Colonic mucosa (tissue), 4 donors: ENCODE results near the gene MAP1LC3B. TPM values are rescaled to one million over a fixed set of nuclear protein-coding genes. Genes with fewer than 3 reads are reported as not detected.
A peak's percentile ranks its signal among the peaks of the same experiment; 100 is the strongest.

Source experiments
- DNase-seq: peaks from one replicate; pipeline ENCODE4 v3.0.0-alpha.2; 2020
- H3K27ac ChIP-seq: fragments of 200-600 bp; one replicate; pipeline ENCODE4 v1.8.0; 2021
- H3K27me3 ChIP-seq: fragments of 200-600 bp; one replicate; pipeline ENCODE4 v1.8.0; 2021
- H3K36me3 ChIP-seq: fragments of 200-600 bp; one replicate; pipeline ENCODE4 v1.8.0; 2021
- H3K4me1 ChIP-seq: fragments of 200-600 bp; one replicate; pipeline ENCODE4 v1.8.0; 2021; ENCODE audit warnings: mild to moderate bottlenecking
- H3K4me3 ChIP-seq: fragments of 200-600 bp; one replicate; pipeline ENCODE4 v1.8.0; 2021
- H3K9ac ChIP-seq, 2 donors: one replicate each; pipeline ENCODE4 v1.7.0; 2013; ENCODE audit warnings: control low read depth in 2 of 2, low read depth in 2 of 2, low read length in 2 of 2
- H3K9me3 ChIP-seq: fragments of 200-600 bp; one replicate; pipeline ENCODE4 v1.8.0; 2021
- CTCF ChIP-seq: fragments of 200-600 bp; IDR thresholded peaks from one replicate; pipeline ENCODE4 v1.8.0; 2022; ENCODE audit warnings: antibody characterized with exemption, mild to moderate bottlenecking
- intact Hi-C: fragments of 100-400 bp; cut with DNase I; formaldehyde crosslinking; loops from one replicate; pipeline ENCODE4 v1.14.1; 2022
- total RNA-seq, 2 donors: library from RNA; stranded (reverse); fragmentation: NEBNext Ultra II Directional in 1 of 2; extraction: Animal tissue kit (Norgen Biotek cat#: 25700) in 1 of 2; gene quantifications; one replicate each; pipeline ENCODE4 v1.2.1, GENCODE V29; 2021
- donor health status: healthy.
- donor health status: DM: no; HTN: no; CAD: no.
- donor health status: DM: no; HTN: no; CAD: no.

MAP1LC3B gene
- total RNA-seq = 10 to 100 TPM; 45.0 to 83.0 TPM

DNA sequence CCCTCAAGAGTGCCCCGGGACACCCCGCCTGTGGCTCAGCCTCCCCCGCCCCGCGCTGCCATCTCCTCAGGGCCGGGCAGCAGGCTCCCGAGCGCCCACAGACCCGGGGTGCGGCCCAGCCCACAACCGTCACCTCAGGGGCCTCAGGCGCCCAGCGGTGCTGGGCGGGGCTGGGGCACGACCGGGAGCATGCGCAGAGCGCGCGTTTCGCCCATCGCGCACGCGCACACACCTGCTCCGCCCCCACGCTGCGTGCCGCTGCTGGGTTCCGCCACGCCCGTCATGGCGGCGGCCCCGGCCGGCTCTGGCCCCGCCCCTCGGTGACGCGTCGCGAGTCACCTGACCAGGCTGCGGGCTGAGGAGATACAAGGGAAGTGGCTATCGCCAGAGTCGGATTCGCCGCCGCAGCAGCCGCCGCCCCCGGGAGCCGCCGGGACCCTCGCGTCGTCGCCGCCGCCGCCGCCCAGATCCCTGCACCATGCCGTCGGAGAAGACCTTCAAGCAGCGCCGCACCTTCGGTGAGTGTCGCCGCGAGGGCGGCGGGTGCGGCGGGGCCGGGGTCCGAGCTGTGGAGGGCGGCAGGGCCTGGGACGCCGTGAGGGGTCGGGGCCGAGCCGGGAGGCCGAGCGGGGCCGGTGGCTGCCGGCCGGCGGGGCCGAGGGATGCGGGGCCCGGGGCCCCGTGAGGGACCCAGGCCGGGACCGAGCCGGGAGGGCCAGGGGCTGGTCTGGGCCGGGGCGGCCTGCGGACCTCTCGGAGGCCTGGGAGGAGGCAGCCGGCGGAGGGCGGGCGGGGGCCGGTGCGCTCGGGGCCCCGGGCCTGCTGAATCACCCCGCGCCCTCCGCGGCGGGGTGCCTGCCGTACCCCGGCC lies at the start of gene MAP1LC3B:
Gene MAP1LC3B, plus strand, starts transcription at position 387 of the 871 bp plus-strand sequence. Its CDS starts 92 bp downstream, at position 479.
- TF ChIP-seq CTCF = no peak
- H3K9me3 ChIP-seq = no peaks in the 10 kb centered on the region
- peak; percentile 96 for DNase-seq
- peak within 1 kb of the TSS; percentile 95 for H3K27ac ChIP-seq
- intact Hi-C loops = loop anchor here (5.0 kb wide), 1 partner anchor 75 kb away; the partner anchor contains the start of gene C16orf95
- peaks cover 15% of the 10 kb centered on the region for H3K4me1 ChIP-seq
- peak within 1 kb of the TSS; percentile 91 to 96 for H3K9ac ChIP-seq
- H3K4me3 ChIP-seq = peak within 1 kb of the TSS; percentile 59
- no peaks in the 10 kb centered on the region for H3K36me3 ChIP-seq
- H3K27me3 ChIP-seq = no peaks in the 10 kb centered on the region

GRCh38 chr16:87342504-87342903 lies 49.6 kb upstream of the MAP1LC3B start:
- no peaks in the 10 kb centered on the region for H3K4me1 ChIP-seq
- peaks cover 6% of the 10 kb centered on the region for H3K36me3 ChIP-seq
- no peak overlapping the region for H3K4me3 ChIP-seq
- TF ChIP-seq CTCF = no peak
- no peak overlapping the region for H3K9ac ChIP-seq
- no peaks in the 10 kb centered on the region for H3K27me3 ChIP-seq
- no peak for DNase-seq
- intact Hi-C loops = no loop called here
- no peaks in the 10 kb centered on the region for H3K9me3 ChIP-seq
- no peak overlapping the region for H3K27ac ChIP-seq

DNA sequence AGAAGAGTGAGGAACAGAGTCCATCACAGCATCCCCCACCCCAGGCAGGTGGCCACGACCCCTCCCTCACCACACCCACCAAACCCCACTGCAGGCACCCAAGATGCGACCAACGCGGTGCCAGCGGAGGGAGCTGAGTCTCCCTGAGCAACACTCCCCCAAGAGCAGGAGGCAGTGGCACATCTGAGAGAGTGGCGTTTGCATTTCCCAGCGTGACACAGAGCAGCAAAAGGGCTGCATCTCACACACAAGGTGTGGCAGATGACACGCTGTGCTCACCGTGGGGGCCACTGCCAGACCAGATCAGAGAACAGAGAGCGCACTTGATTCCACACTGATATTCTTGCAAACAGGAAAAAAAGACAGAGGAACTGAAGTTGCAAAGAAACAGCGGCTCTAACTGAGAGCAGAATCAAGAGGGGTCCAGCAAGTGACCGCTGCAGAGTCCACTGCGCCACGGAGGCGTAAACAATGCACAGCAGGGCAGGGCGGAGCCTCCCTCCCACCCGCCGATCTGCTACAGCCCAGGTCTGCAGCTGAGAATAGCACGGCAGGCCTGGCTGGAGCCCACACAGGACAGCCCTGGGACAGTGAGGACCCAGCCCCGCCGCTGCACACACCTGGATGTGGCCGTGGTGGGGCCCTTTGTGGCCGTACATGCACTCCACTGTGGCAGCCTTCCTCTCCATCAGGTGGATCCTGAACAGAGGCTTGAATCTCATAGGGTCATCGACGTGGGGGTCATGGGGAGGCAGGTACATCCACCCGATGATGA lies 49.0 kb upstream of the MAP1LC3B start:
- H3K9me3 ChIP-seq = no peaks in the 10 kb centered on the region
- H3K4me3 ChIP-seq = no peak overlapping the region
- H3K27ac ChIP-seq = no peak overlapping the region
- intact Hi-C loops = no loop called here
- no peaks in the 10 kb centered on the region for H3K4me1 ChIP-seq
- no peak for TF ChIP-seq CTCF
- H3K36me3 ChIP-seq = peaks cover 6% of the 10 kb centered on the region
- H3K27me3 ChIP-seq = no peaks in the 10 kb centered on the region
- no peak for DNase-seq
- H3K9ac ChIP-seq = no peak overlapping the region

GRCh38 chr16:87343753-87344050 lies 48.4 kb upstream of the MAP1LC3B start:
- H3K27ac ChIP-seq = no peak overlapping the region
- DNase-seq = no peak
- no peaks in the 10 kb centered on the region for H3K9me3 ChIP-seq
- H3K9ac ChIP-seq = no peak overlapping the region
- no peaks in the 10 kb centered on the region for H3K27me3 ChIP-seq
- H3K4me1 ChIP-seq = no peaks in the 10 kb centered on the region
- peaks cover 6% of the 10 kb centered on the region for H3K36me3 ChIP-seq
- TF ChIP-seq CTCF = no peak
- H3K4me3 ChIP-seq = no peak overlapping the region
- intact Hi-C loops = no loop called here

DNA sequence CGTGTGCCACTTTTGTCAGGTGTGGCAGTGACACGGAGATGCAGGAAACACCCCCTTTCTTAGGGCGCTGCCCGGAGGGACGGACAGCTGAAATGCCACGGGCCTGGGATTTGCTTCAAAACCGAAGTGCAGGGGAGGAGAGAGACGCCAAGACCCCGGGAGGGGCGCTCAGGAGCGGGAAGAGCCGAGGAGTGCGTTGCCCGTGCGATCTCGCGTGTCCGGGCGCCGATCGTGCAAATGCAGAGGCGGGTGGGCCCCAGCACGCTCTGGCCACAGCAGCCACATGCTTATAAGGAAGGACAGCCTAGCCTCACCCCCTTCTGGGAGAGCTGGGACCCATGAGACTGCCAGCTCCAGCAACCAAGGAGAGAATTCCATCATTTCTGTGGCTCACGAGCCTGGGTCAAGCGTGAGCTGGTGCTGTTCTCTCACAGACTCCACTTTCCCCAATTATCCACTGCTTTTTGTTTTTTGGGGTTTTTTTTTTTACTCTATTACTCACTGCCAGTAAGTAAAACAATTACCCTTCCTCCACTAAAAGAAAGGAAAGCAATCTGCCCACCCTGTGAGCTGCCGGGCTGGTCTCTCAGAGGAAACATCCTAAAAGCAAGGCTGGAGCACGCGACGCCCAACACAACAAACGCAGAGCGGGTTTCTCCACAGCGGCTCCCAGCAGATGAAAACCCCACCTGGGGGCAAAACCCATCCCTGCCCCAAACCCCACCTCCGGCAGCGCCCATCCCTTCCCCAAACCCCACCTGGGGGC lies 47.8 kb upstream of the MAP1LC3B start:
- DNase-seq = no peak
- Histone ChIP-seq H3K27ac (peak overlapping the region; percentile 50), H3K9me3 (no peaks in the 10 kb centered on the region), H3K4me3 (no peak overlapping the region), H3K27me3 (no peaks in the 10 kb centered on the region), H3K36me3 (peaks cover 6% of the 10 kb centered on the region), H3K4me1 (no peaks in the 10 kb centered on the region), H3K9ac (no peak overlapping the region)
- TF ChIP-seq CTCF = no peak
- intact Hi-C loops = no loop called here
